Activated CD8-positive, alpha-beta memory T cell treated with anti-CD3 and anti-CD28 coated beads, Interleukin-2, amount 50 U/mL, for 4 hours (primary cell): ENCODE results near the gene ITSN1.
"Not testable (repeated sequence)": the region's sequence is repeated elsewhere in the genome, so short reads cannot be mapped to it uniquely, and the experiment has no call there.

Source experiments
- DNase-seq: peaks from one replicate; pipeline ENCODE4 v3.0.0-alpha.2; 2020

Gene ITSN1

DNA sequence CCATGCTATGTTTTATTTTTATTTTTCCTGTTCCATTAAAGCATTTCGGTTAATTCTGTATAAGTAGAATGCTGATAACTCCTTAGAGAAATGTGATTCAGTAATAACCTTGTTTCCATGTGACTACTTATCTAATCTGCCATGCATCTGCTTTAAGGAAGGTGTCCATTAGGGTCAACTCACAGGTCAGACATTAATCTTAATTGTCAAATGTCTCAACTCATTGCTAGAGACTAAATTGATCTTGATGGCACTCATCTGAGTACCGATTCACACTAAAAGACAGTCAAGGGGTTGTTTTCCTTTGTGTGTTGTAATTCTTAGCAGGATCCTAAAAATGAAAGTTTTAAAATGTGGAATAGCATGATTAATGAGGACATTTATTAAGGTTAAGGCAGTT, 41.8 kb downstream of the ITSN1 start:
- DNase-seq: no peak

DNA sequence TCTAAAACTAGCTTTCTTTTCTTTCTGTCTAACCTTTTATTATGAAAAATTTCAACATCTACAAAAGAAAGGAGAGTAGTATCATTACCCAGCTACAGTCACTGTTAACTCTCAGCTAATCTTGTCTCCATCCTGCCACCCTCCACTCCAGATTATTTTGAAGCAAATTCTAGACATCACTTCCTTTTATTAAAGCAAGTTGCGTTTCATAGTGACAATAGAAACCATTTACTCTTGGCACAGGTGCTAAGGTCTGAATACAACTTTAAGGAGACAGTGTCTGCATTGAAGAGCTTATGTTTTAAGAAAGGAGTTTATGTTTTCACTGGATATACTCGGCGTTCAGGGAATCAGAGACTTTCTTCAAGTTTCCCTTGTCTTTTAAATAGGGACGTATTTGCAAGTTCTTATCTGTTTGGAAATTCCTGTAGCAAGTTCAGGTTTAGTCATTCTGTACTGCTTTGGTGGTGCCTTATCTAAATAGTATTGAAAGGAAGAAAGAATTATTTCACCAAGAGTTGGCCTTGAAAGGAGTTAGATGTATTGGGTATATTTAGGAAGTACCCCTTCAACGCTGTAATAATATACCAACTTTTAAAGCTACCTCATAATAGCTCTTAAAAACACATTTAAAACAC, 42.7 kb downstream of the ITSN1 start:
- DNase-seq: no peak

DNA sequence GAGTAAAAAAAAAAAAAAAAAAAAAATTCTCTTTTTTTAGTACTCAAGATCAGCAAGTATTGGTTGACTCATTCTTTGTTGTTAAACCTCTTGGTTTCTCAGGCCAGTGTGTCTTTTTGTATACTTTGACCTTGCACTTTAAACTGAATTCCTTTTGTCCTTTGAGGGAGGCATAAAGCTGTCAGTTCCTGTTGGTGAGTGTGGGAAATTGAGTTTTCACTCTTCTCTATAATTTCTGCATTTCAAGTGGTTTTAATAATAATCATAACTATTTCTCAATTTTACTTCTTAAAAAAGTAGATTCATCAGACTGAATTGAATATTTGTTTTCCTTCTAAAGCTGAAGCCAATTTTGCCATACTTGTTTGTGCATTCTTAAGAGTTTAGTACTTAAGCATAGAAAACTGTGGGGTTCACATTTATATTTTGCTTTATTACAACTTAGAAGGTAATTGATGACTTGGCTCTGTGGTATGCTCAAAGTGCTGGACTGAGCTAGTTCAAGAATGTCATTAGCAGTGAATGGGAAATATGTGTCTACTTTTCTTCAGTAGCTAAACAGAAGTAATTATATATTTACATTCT, 43.4 kb downstream of the ITSN1 start:
- no peak for DNase-seq

DNA sequence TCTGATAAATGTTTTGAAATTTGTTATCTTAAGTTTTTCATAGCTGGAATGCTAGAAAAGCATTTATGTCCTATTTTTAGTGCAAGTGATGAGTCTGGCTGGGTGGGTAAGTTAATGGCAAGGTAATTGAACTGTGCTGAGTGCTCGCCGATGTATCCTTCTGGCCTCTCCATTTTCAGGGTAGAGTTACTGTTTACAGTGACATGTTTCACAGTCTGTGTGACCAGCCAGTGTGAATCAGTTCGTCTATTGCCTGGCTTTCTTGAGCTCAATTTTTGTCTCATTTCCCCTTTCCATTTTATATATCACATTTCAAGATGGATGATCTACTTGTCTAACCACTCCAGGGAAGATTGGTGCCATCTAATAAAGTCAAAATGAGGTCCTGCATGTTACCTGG, 44.1 kb downstream of the ITSN1 start:
- DNase-seq: no peak

DNA sequence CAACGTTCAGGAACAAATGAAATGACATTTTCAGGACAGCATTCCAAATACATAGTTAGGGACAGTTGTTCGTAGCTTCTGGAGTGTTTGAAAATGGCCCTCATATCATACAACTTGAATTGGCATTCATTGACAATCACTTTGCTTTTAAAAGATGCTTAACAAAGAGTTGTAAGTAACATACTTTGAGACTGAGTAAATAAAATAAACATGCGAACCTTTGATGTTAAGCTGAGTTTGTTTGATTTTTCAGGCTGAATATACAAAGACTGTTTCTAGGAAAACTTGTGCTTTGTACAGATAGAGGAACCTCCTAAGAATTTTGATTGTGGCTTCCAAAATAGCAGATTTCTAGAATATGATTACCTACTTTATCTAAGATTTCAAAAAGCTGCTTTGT, 45.3 kb downstream of the ITSN1 start:
- no peak for DNase-seq

DNA sequence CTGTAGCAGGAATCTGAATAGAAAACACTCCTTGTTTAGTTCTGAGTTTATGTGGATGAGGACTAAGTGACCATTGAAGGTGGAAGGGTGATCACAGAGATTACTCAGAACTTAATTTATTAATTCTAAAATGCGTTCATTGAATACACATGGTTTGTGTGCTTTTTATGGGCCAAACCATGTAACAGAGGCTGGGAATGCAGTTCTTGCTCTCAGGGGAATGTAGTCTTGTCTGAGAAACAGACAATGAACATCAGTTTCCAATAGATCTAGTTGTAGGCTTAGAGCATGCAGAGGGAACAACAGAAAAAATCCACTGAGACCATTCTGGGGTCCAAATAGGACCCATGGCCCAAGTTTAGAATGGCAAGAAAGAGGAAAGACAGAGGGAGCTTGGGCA, 46.1 kb downstream of the ITSN1 start:
- no peak for DNase-seq

DNA sequence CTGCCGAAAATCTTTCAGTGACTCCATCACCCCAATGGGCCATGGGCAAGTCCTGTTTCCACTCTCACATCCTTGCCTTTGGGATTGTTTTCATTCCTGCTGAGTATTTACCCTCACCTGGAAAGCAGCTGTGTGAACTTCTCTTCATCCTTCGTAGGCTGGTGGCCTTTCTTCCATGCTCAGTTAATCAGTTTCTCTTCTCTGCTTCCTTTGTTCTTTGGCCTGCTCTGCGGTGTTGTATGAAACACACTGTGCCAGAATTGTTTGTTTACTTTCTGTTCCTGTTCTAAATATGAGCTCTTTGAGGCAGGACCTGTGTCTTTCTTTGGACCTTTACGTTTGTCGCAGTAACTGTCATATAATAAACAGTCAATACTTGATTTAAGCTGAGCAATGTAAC, 48.6 kb downstream of the ITSN1 start:
- no peak for DNase-seq

DNA sequence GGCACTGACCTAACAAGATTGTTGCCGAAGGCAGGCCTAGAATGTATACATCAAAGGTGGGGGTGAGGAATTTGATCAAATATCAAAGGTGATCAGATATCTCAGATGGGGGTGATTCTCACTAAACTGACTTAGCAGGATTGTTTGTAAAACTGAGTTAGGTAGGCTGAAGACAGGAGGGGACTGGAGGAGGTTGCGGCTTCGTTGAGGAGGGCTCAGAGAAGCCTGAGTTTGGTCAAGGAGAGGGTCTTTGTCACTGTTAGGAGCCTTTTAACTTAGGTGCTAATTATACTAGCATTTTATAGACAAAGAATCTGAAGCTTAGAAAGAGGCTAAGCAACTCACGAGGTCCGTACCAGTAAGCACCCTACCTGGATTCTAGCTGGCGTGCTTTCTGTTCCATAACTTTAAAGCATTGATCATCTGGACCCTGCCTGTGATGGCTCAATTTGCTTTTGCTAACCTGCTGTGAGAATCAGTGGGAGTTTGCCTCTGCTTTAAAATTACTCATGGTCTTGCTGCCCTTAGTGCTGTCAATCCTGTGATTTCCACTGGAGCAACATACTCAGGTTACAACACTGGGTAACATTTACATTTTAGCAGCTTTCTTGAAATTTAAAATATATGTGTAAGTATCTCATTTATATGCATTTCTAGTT, 49.8 kb downstream of the ITSN1 start:
- no peak for DNase-seq

DNA sequence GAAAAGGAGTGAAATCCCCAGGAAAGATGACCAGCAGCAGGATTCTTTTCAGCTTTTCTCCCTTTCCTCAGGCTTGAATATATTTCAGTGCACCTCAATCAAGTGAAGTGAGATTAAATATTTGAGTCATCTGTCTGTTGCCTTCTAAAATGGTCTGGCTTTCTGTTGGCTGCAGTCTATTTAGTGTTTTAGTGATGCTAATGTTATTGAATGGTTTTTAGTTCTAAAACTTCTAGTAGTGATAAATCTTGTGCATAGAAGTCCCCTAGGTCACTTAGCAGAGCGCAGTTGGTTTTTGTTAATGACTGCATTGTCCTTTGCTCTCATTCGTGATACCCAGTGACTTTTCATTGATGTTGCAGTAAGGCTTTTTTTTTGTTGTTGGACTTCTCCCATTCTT, 53.5 kb downstream of the ITSN1 start:
- no peak for DNase-seq

DNA sequence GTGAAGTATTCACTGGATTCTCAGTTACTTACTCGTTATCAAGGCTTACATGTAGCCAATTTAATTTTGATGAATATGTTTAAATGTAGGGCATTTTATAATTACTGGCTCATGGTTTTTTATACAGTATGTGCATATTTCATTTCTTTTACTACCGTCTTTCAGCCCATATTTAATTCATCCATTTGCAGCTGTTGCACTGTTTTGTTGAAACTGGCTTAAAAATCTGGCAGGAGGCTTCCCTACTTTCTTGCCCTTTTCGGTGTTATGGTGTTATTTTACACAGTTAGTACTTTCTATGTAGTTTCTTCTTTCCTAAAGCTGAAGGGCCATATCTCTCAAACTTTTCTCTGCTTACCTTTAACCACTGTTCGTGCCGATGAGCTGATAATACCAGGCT, 54.2 kb downstream of the ITSN1 start:
- DNase-seq: no peak

DNA sequence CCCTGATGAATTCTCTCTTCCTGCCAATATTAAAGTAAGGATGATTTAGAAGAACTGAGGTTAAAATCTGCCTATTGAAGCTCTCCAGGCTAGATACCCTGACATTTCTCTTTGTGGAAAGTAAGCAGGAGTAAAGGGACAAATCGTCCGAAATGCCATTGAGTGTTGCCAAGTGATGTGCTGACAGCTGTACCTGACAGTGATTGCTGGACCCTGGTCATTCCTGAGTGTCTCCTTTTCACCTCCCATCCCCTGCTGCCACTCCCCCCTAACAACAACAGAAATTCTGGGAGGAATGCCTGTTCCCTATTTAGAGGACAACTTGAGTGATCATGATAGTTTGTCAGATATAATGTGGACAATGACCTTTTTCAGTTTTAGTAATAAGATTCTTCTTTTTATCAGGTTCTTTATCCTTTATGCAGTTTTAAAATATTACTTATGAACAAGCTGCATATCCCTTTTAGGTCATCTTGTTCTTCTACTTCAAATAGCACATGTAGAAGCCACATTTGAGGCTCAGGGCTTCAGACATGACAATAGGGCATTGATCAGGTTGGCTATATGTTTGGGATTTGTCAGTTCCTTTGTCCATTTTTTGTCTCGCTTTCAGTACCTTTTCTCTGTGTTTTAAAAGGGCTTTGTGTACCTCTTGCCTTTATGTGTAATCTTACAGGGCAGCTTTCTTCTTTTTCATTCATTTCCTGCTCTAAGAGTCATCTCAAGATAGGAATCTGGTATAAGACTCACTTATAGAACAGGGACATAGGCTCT, 56.0 kb downstream of the ITSN1 start:
- no peak for DNase-seq

DNA sequence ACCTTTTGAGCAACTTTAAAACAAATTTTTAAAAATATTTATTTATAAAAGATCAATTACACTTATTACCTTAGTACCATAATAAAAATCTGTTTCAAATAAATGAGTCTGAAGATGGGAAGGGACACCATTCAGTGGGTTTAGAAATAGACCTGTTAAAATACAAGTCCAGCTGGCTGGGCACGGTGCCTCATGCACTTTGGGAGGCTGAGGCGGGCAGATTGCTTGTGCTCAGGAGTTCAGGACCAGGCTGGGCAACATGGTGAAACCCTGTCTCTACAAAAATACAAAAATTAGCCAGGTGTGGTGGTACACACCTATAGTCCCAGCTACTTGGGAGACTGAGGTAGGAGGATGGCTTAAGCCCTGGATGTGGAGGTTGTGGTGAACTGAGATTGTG, 57.0 kb downstream of the ITSN1 start:
- no peak for DNase-seq

DNA sequence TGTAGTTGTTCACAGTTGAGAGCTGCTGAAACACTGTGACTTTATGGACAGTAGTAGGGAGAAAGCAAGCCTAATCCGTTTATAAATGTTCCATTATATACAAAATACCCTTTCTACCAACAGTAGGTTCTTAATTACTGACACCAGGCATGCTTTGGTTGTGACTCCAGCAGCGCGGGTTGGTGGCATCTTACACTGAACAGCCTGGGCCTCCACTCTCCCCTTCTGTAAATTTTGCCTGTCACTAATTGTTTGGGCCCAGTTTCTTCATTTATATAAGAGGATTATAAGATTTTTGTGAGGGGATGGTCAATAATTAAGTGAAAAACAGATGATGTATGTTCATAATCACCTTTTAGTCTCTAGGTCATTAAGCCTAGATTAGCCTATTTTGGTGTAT, 58.2 kb downstream of the ITSN1 start:
- no peak for DNase-seq

DNA sequence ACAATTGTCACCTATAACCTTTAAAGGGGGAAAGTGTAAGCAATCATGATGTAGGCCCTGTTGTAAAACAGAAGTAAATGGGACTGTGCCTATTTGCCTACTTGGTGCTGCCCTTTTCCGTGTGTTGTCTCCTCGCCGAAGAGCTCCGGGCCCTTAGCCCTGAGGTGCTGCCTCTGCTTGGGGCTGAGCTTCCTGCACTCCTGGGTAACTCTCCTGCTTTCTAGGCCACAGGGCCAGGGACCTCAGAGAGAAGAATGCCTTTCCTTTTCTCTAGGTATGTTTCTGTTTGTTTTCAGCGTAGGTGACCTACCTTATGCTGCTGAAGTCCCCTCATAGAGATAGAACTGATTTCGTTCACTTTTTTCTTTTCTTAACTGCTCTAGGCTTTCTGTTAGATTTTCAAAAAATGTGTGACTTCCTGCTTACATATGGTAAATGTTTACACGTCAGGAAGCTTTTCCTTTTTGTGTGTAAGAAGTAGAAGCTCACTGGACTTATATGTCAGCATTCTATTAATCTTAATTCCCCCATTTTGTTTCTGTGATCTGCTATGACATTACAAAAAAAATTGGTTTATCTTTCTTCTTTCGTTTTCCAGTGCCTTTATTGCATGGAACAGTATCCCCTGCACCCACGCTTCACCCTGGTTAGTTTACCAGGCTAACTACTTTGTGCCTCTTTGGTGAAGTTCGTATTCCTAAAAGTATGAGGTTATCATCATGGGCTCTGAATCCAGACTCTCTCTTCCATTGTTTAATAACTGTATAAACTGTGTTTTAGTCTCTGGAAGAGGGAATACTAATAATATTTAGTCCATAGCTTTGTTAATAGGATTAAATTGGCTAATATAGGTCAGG, 61.7 kb downstream of the ITSN1 start:
- DNase-seq: no peak

DNA sequence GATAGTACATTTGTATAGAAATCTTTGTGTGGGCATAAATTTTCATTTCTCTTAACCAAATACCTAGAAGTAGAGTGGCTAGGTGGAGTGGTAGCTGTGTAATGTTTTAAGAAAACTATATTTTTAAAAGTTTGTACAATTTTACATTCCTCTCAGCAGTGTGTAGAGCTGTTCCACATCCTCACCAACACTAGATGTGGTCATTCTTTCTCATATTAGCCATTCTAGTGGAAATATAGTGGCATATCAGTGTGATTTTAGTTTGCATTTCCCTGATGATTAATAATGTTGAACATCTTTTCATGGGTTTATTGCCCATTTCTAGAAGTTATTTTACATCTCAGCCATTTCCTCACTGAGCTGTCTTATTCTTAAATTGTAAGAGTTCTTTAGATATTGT, 65.5 kb downstream of the ITSN1 start:
- no peak for DNase-seq

DNA sequence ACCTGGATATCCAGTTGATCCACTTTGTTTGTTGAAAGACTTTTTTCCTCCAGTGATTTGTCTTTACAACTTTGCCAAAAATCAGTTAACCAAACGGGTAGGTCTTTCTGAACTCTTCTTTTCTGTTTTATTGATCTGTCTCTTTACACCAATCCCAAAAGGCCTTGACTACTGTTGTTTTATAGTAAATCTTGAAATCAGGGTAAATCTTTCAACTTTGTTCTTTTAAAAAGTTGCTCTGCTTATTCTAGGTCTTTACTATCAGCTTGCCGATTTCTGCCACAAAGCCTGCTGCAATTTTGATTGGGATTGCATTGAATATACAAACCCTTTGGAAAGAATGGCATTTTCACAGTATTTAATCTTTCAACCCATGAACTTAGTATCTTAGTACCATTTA, 66.6 kb downstream of the ITSN1 start:
- no peak for DNase-seq

DNA sequence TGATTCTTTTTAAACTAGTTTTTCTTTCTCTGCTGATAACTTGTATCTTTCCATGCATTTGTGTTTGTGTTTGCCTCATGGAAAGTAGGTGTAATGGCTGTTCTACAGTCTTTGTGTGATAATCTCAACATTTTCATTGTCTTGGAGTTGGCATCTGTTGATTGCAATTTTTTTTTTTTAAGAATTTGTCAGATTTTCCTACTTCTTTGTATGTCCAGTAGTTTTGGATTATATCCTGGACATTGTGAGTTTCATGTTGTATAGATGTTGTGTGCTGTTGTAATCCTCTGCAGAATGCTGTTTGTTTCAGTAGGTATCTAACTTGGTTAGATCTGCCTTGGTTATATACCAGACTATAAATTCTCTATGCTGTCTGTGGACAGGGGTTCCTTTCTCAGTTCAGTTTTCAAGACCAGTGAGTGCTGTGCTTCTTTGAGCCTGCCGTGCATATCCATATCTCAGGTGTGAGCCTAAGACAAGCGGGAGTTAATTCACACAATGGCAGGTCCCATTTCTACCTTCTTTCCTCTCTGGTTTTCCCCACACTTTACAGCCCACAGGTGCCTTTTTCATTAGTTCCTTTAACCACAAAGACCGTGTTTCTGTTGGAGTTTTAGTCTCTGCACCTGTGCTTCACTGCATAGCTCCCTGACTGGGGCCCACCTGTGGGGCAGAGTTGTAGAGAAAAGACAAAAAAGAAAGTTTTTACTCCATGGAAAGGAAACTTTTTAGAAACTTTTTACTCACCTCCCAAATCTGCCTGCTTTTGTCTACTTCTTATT, 69.9 kb downstream of the ITSN1 start:
- no peak for DNase-seq

DNA sequence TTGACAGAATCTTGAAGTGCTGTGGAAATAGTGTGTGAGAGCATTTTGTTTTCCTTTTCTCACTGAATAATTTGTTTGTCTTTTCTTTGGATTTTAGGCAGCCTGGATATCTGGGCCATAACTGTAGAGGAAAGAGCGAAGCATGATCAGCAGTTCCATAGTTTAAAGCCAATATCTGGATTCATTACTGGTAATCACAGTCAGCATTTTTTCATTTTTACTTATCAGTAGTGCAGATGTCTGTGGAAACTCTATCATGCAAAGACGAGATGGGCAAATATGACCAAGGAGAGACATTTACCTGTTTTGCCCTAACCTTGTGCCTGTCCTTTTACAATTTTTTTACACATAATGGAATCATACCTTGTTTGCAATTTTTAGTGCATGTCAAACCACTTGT, 78.8 kb downstream of the ITSN1 start:
- DNase-seq: no peak

DNA sequence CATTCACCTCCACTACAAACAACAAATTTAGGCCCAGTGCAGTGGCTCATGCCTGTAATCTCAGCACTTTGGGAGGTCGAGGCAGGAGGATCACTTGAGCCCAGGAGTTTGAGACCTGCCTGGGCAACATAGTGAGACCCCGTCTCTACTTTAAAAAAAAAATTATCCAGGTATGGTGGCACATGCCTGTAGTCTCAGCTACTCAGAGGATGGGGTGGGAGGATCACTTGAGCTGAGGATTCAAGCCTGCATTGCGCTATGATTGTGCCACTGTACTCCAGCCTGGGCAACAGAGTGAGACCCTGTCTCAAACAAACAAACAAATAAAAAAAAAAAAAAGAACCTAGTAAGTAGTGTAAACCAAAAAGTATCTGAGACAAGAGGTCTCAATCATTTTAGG, 86.8 kb downstream of the ITSN1 start:
- DNase-seq: not testable (repeated sequence)

DNA sequence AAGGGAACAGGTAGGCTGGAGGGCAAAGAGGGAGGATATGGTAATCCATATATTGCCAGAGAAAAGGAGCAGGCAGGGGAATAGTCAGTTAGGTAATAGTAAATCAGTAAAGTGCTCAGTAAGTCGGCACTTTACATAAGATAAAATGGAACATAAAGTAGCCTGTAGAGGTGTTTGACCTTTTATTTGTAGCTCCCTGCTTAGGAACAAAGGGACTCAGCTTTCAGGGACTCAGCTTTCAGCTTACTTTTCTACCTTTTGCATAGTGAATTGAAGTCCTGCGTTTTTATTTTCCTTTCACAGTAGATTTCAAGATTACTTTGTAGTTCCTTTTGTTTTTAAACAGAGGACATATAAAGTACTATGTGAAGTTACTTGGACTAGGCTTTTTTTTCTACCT, 87.3 kb downstream of the ITSN1 start:
- DNase-seq: no peak

DNA sequence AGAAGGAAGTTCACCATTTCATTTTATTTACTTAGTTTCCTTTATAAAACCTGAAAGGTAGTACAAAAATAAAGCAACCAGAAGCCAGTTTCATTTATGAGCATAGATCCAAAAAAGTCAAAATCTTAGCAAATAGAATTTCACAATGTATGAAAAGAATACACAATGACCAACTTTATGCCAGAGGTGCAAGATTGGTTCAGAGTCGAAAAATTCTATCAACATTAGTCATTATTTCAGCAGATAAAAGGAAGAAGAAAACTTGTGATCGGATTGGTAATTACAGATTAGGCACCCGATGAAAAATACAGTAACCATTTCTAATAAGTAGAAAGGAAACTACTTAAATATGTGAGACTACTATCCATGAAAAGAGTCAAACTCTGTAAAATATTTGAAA, 89.1 kb downstream of the ITSN1 start:
- no peak for DNase-seq

DNA sequence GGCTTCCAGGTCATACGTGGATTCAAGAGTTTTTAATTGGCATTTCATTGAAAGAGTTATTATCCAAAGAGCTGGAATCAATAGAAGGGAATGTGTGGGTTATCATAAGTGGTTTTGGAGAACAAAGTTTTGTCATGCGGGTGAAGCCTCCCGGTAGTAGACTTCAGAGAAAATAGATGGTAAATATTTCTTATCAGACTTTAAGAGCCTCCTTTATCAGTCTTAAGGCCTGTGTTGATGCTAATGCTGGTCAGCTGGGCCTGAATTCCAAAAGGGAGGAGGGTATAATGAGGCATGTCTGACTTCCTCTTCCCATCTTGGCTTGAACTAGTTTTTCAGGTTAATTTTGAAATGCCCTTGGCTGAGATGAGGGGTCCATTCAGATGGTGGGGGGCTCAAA, 89.7 kb downstream of the ITSN1 start:
- DNase-seq: no peak
